GM23338 (cell line): ENCODE results near the gene OGG1. TPM values are rescaled to one million over a fixed set of nuclear protein-coding genes. Genes with fewer than 3 reads are reported as not detected.

ENCODE experiments used
- ATAC-seq: fragments of 200-7000 bp; cut with Tn5 transposase; 3 replicates; pipeline ENCODE4 v1.9.1; 2020
- DNase-seq: peaks from one replicate; pipeline ENCODE4 v3.0.0-alpha.2; 2015; ENCODE audit warnings: low spot score
- H2AFZ ChIP-seq: fragments of 200-600 bp; sonication (generic); 2 replicates; pipeline ENCODE4 v1.8.0; 2016; ENCODE audit warnings: antibody characterized with exemption, mild to moderate bottlenecking, moderate library complexity
- H3F3A ChIP-seq: fragments of 200-600 bp; sonication (generic); replicated peaks from 2 replicates; pipeline ENCODE4 v1.8.0; 2017; ENCODE audit warnings: antibody characterized with exemption, mixed run types, low read depth
- H3K27ac ChIP-seq: fragments of 200-600 bp; sonication (generic); 2 replicates; pipeline ENCODE4 v1.6.1; 2016; ENCODE audit warnings: low read depth
- H3K27me3 ChIP-seq: fragments of 200-600 bp; sonication (generic); 2 replicates; pipeline ENCODE4 v1.8.0; 2016; ENCODE audit warnings: mild to moderate bottlenecking, mixed run types, moderate library complexity; ENCODE audit not compliant: insufficient read depth
- H3K36me3 ChIP-seq: fragments of 200-600 bp; sonication (generic); 2 replicates; pipeline ENCODE4 v1.8.0; 2016; ENCODE audit warnings: mild to moderate bottlenecking; ENCODE audit not compliant: insufficient read depth
- H3K4me1 ChIP-seq: fragments of 200-600 bp; sonication (generic); 2 replicates; pipeline ENCODE4 v1.8.0; 2016; ENCODE audit warnings: mild to moderate bottlenecking, moderate library complexity; ENCODE audit not compliant: insufficient read depth
- H3K4me2 ChIP-seq: fragments of 200-600 bp; sonication (generic); 2 replicates; pipeline ENCODE4 v1.7.1; 2017; ENCODE audit warnings: mixed run types
- H3K4me3 ChIP-seq: fragments of 200-600 bp; sonication (generic); 2 replicates; pipeline ENCODE4 v1.6.1; 2016; ENCODE audit warnings: mixed run types
- H3K79me2 ChIP-seq: fragments of 200-600 bp; sonication (generic); replicated peaks from 2 replicates; pipeline ENCODE4 v1.8.0; 2017; ENCODE audit warnings: mild to moderate bottlenecking; ENCODE audit not compliant: insufficient read depth
- H3K9me2 ChIP-seq: fragments of 200-600 bp; sonication (generic); 2 replicates; pipeline ENCODE4 v1.8.0; 2017; ENCODE audit not compliant: insufficient read depth
- H4K20me1 ChIP-seq: fragments of 200-600 bp; sonication (generic); replicated peaks from 2 replicates; pipeline ENCODE4 v1.8.0; 2017; ENCODE audit warnings: mild to moderate bottlenecking; ENCODE audit not compliant: insufficient read depth
- H3K27ac Mint-ChIP-seq: 2 replicates; pipeline ENCODE4 v1.8.0; 2020; ENCODE audit warnings: inconsistent platforms, mild to moderate bottlenecking, moderate library complexity, mixed read lengths
- H3K27me3 Mint-ChIP-seq: 3 replicates; pipeline ENCODE4 v1.8.0; 2022; ENCODE audit warnings: low read depth, mild to moderate bottlenecking, moderate library complexity, mixed read lengths, inconsistent platforms; ENCODE audit not compliant: insufficient read depth, poor library complexity
- H3K36me3 Mint-ChIP-seq: 3 replicates; pipeline ENCODE4 v1.8.0; 2021; ENCODE audit warnings: low read depth, mild to moderate bottlenecking, inconsistent platforms, moderate library complexity, mixed read lengths
- H3K4me1 Mint-ChIP-seq: 3 replicates; pipeline ENCODE4 v1.8.0; 2020; ENCODE audit warnings: mild to moderate bottlenecking, inconsistent platforms, mixed read lengths
- H3K4me3 Mint-ChIP-seq: 3 replicates; pipeline ENCODE4 v1.8.0; 2021; ENCODE audit warnings: moderate library complexity, mild to moderate bottlenecking, inconsistent platforms, mixed read lengths
- H3K9me3 Mint-ChIP-seq: 3 replicates; pipeline ENCODE4 v1.8.0; 2020; ENCODE audit warnings: moderate library complexity, mild to moderate bottlenecking, inconsistent platforms, mixed read lengths
- CTCF ChIP-seq, 2 experiments: fragments of 200-600 bp in 1 of 2; sonication (generic) in 1 of 2; conservative IDR thresholded peaks; 2 replicates each; pipeline versions ENCODE4 v1.5.1 to v1.6.1; 2016 to 2017; ENCODE audit warnings: antibody characterized with exemption in 2 of 2, low read depth in 2 of 2, mild to moderate bottlenecking in 2 of 2, moderate library complexity in 1 of 2
- ETS1 ChIP-seq: IDR thresholded peaks from 2 replicates; pipeline ENCODE4 v1.6.1; 2016; ENCODE audit warnings: antibody characterized with exemption
- EZH2phosphoT487 ChIP-seq: fragments of 200-600 bp; sonication (generic); IDR thresholded peaks from one replicate; pipeline ENCODE4 v1.8.1; 2018; ENCODE audit warnings: antibody characterized with exemption; ENCODE audit not compliant: unreplicated experiment
- NANOG ChIP-seq: IDR thresholded peaks from 2 replicates; pipeline ENCODE4 v1.6.1; 2016; ENCODE audit warnings: antibody characterized with exemption, borderline replicate concordance
- POLR2AphosphoS5 ChIP-seq: IDR thresholded peaks from 2 replicates; pipeline ENCODE4 v1.6.1; 2016; ENCODE audit warnings: antibody characterized with exemption, low read depth
- ZNF462 ChIP-seq: fragments of 250-450 bp; sonication (Bioruptor Pico); IDR thresholded peaks from 2 replicates; pipeline ENCODE4 v1.5.0; 2020; ENCODE audit warnings: mild to moderate bottlenecking, moderate library complexity
- long read RNA-seq: library from polyadenylated mRNA; unstranded; transcript quantifications from one replicate; pipeline ENCODE4 v2.0.0, GENCODE V29; 2020; ENCODE audit not compliant: unreplicated experiment
- polyA plus RNA-seq: library from polyadenylated mRNA; unstranded; fragments of >200 nt; fragmentation: Nextera tagmentation; extraction: Ambion mirVana; gene quantifications from 2 replicates; pipeline ENCODE4 v1.2.1, GENCODE V29; 2016
- total RNA-seq: library from RNA; depleted of rRNA; stranded (reverse); fragments of >200 nt; shearing (Covaris generic); gene quantifications from 2 replicates; pipeline ENCODE4 v1.2.3, GENCODE V29; 2014; rRNA removed

The OGG1 gene
- total RNA-seq (25.4 and 27.6 TPM in 2 replicates), polyA plus RNA-seq (17.4 and 20.6 TPM in 2 replicates)
- long read RNA-seq, partial matches to known transcripts: 2 of 10 reads
- long read RNA-seq, other reads (novel, unspliced or antisense): 1 of 10 reads

- peak within 1 kb of the TSS; percentile 93 for H3K4me3 Mint-ChIP-seq
- Histone ChIP-seq H3K4me1 (peaks cover 9% of the 10 kb centered on the region; the same call in 1 of the 2 replicates), H3K36me3 (peaks cover 21% of the 10 kb centered on the region), H3K9me2 (no peaks in the 10 kb centered on the region; the same call in 1 of the 2 replicates), H4K20me1 (no peaks in the 10 kb centered on the region), H3K27ac (peak within 1 kb of the TSS; percentile 93), H2AFZ (peak within 1 kb of the TSS; percentile 93), H3K4me3 (peak within 1 kb of the TSS; percentile 86), H3K27me3 (no peaks in the 10 kb centered on the region), H3K79me2 (peaks cover 12% of the 10 kb centered on the region), H3F3A (peaks cover 20% of the 10 kb centered on the region), H3K4me2 (peak within 1 kb of the TSS; percentile 96)
- H3K4me1 Mint-ChIP-seq: peaks cover 3% of the 10 kb centered on the region; the same call in 2 of the 3 replicates
- H3K27me3 Mint-ChIP-seq: peaks cover 4% of the 10 kb centered on the region
- ATAC-seq: peak; percentile 95
- no peaks in the 10 kb centered on the region for H3K9me3 Mint-ChIP-seq
- peaks cover 71% of the 10 kb centered on the region for H3K36me3 Mint-ChIP-seq
- peak within 1 kb of the TSS; percentile 98 for H3K27ac Mint-ChIP-seq
- TF ChIP-seq NANOG (no peak), EZH2phosphoT487 (no peak), ZNF462 (CRISPR knock-in tag) (no peak), POLR2AphosphoS5 (peak; percentile 86), ETS1 (peak; percentile 35; the same call in 1 of the 2 replicates), CTCF (conservative IDR thresholded peaks at IDR 0.05; ENCODE audit: low read depth in 2 of 2) (0 out of 4 replicates have a peak, but pooled peaks of 1 of the 2 experiments have one; percentile 4)
- peak; percentile 99 for DNase-seq
These were observed at the start of gene OGG1 for GRCh38 chr3:9749645-9750555. Gene OGG1 (plus strand): TSS chr3:9749952. CDS start chr3:9750287, 335 bp downstream.
